IPS-NIHi11 (cell line): ENCODE measurements around the gene GNPDA2.
A peak's percentile ranks its signal among the peaks of the same experiment; 100 is the strongest.
"Not testable (repeated sequence)": the region's sequence is repeated elsewhere in the genome, so short reads cannot be mapped to it uniquely, and the experiment has no call there.

Source experiments
- DNase-seq: peaks from one replicate; pipeline ENCODE4 v3.0.0; 2012; ENCODE audit warnings: mixed read lengths, low spot score

GNPDA2 gene

GRCh38 chr4:44726038-44726871 lies at the start of gene GNPDA2:
TSS of gene GNPDA2 (minus strand) at chr4:44726556. CDS start at chr4:44722207, 4,349 bp downstream.
- peak; percentile 91 for DNase-seq

GRCh38 chr4:44772340-44772739 lies 46.0 kb upstream of the GNPDA2 start:
- DNase-seq = no peak

GRCh38 chr4:44771789-44772188 lies 45.4 kb upstream of the GNPDA2 start:
- DNase-seq = no peak

- no peak for DNase-seq
Measured at GRCh38 chr4:44766453-44766852, 40.1 kb upstream of the GNPDA2 start.

- DNase-seq = no peak
Measured at GRCh38 chr4:44765116-44765515, 38.8 kb upstream of the GNPDA2 start.

GRCh38 chr4:44761306-44761705 lies 35.0 kb upstream of the GNPDA2 start:
- DNase-seq = no peak

GRCh38 chr4:44760142-44760898 lies 34.0 kb upstream of the GNPDA2 start:
- DNase-seq = peak; percentile 19

- no peak for DNase-seq
Measured at GRCh38 chr4:44756559-44756958, 30.2 kb upstream of the GNPDA2 start.

- DNase-seq = no peak
Measured at GRCh38 chr4:44740201-44740600, 13.8 kb upstream of the GNPDA2 start.

- DNase-seq = no peak
Measured at GRCh38 chr4:44738615-44739014, 12.3 kb upstream of the GNPDA2 start.

- DNase-seq = no peak
Measured at GRCh38 chr4:44736900-44737299, 10.5 kb upstream of the GNPDA2 start.

- DNase-seq = not testable (repeated sequence)
Measured at GRCh38 chr4:44728694-44729093, 2.3 kb upstream of the GNPDA2 start.

GRCh38 chr4:44727471-44727870 lies 1.1 kb upstream of the GNPDA2 start:
- no peak for DNase-seq

GRCh38 chr4:44725726-44726037 lies 674 bp downstream of the GNPDA2 start:
- DNase-seq = no peak

- no peak for DNase-seq
Measured at GRCh38 chr4:44725166-44725565, 1.2 kb downstream of the GNPDA2 start.

- no peak for DNase-seq
Measured at GRCh38 chr4:44722001-44722400, 4.4 kb downstream of the GNPDA2 start.

- no peak for DNase-seq
Measured at GRCh38 chr4:44720371-44720770, 6.0 kb downstream of the GNPDA2 start.

GRCh38 chr4:44716597-44716996 lies 9.8 kb downstream of the GNPDA2 start:
- DNase-seq = no peak

- DNase-seq = no peak
Measured at GRCh38 chr4:44713125-44713524, 13.2 kb downstream of the GNPDA2 start.

GRCh38 chr4:44704673-44705072 lies 21.7 kb downstream of the GNPDA2 start:
- no peak for DNase-seq

- DNase-seq = no peak
Measured at GRCh38 chr4:44701037-44701436, 25.3 kb downstream of the GNPDA2 start.

- no peak for DNase-seq
Measured at GRCh38 chr4:44700427-44700826, 25.9 kb downstream of the GNPDA2 start.

GRCh38 chr4:44684648-44685047 lies 41.7 kb downstream of the GNPDA2 start:
- DNase-seq = no peak
